Activated T-helper 9 cell treated with anti-CD3 and anti-CD28 coated beads, Interleukin-2, amount 50 U/mL, for 16 hours (primary cell): ENCODE data around the gene LTA4H.

Source experiments
- DNase-seq: peaks from one replicate; pipeline ENCODE4 v3.0.0-alpha.2; 2020; ENCODE audit warnings: low read depth

The LTA4H gene

DNA sequence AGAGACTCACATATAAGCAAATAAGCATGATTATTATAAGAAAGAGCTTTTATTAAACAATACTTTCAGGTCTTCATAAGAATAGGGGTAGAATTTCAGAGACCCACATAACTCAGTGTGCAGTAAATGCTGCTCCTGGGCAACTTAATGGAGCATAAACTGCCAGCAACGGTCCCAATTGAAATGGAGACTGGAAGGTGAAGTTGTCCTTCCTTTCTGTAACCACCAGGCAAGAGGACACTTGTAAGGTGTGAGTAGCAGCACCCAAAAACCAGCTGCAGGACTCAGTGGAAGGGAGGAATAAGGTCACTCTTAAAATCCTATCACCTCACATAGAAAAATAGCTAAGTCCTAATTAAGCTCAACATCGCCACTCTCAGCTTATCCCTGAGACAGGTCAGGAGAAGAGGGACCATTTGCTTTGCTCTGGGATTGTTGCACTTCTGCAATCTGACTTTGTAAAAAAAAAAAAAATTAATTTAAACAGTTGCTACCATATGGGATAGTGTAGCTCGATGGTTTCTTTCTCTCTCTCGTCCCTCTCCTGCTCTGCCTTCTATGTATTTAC is 22.7 kb upstream of the LTA4H start:
- DNase-seq, result no peak

GRCh38 chr12:96056646-96057455 is 21.5 kb upstream of the LTA4H start:
- no peak for DNase-seq

DNA sequence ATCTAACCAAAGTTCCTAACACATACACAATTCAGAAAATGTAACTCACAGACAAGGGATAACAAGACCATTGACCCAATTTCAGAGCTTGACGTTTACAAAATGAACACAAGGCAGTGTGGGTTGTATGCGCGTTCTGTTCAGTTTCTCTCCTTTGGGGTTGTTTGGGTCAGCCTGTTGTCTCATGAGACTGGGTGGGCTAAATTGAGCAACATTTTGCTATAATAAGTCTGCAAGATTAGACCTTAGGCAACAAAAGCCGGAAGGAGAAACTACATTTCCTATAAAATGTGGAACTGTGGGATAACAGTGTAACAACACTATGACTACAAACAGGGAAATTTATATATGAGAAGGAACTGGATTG is 18.8 kb upstream of the LTA4H start:
- no peak for DNase-seq

- DNase-seq, result no peak
Measured at GRCh38 chr12:96053476-96054243, 18.3 kb upstream of the LTA4H start.

DNA sequence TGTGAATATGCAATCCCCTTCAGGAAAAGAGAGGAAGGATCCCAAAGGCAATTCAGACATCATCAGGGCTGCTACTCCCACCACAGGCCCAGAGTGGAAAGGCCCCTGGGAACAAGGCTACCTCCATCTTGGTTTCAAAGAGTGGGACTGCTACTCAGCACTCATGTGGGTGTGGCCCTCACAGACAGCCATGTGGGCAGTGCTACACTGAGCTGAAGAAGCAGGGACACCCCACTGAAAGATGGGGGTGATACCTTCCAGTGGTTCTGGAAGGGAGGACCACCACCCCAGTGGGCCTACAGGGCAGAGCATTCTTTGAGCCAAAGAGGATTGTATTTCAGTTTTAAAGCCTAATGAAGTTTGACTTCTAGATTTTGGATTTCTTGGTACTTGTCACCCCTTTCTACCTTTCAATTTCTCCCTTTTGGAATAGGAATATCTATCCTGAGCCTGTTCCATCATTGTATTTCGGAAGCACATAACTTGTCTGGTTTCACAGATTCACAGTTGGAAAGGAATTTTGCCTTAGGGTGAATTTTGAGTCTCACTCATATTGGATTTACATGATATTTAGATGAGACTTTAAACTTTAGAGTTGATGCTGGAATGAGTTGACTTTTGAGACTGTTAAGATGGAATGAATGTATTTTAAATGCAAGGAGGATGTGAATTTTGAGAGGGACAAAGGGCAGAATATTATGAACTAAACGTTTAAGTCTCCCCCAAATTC is 16.5 kb upstream of the LTA4H start:
- no peak for DNase-seq

DNA sequence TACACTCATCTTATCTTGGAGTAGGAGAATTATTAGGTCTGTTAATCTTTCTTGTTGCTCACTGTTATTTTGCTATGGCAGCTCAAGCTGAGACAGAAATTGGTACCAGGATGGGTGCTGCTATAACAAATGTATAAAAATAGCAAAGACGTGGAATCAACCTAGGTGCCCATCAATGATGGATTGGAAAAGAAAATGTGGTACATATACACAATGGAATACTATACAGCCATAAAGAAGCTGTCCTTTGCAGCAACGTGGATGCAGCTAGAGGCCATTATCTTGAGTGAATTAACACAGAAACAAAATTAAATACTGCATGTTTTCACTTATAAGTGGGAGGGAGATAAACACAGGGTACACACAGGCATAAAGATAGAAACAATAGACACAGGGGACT is 14.8 kb upstream of the LTA4H start:
- no peak for DNase-seq

GRCh38 chr12:96049101-96049500 is 13.7 kb upstream of the LTA4H start:
- no peak for DNase-seq

GRCh38 chr12:96048393-96048969 is 13.1 kb upstream of the LTA4H start:
- no peak for DNase-seq

- DNase-seq, result no peak
Measured at GRCh38 chr12:96047229-96048211, 12.1 kb upstream of the LTA4H start.

DNA sequence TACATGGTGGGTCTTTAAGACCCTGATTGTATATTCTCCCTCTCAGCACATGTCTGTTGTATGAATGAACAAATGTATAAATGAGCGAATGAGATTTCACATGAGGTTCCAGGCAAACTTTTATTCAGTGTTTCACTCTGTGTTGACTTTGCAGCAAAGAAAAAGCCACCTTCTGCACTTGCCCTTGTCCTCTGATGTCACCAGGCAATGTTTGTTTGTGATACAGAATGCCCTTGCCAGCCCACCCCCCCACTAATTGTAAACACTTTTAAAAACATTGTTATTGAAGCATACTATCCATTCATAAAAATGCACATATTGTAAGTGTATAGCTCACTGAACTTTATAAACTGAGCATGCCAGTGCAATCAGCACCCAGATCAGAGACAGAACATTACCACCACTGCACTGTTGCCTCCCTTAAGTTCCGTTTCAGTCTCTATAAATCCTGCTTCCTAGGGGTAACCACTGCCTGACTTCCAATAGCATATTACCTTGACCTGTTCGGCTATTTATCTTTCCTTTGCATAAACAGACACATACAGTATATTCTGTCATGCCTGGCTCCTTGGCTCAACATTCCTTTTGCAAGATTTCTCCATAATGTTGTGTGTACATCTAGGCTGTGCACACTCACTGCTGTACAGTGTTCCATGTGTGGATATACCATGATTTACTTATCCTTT is 11.3 kb upstream of the LTA4H start:
- DNase-seq, result no peak

DNA sequence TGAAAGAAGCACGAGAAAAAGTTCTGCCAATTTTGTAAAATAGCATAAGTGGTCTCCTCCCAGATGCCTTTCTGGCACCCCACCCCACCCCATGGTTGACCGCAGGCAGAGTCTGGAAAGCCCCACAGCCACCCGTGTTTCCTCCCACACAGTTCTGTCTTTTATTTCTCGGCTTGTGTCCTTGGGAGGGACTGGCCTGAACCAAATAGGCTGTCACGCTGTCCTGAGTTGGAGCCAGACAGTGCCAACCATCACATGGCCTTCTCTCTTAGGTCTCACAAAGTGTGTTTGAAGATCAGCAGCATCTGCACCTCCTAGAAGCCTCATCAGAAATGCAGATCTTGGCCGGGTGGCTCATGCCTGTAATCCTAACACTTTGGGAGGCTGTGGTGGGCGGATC is 10.2 kb upstream of the LTA4H start:
- DNase-seq, result no peak

GRCh38 chr12:96044943-96045290 is 9.5 kb upstream of the LTA4H start:
- DNase-seq, result no peak

GRCh38 chr12:96044017-96044942 is 8.9 kb upstream of the LTA4H start:
- no peak for DNase-seq

GRCh38 chr12:96041181-96041580 is 5.8 kb upstream of the LTA4H start:
- no peak for DNase-seq

GRCh38 chr12:96040305-96041133 is 5.1 kb upstream of the LTA4H start:
- no peak for DNase-seq

GRCh38 chr12:96039516-96039915 is 4.1 kb upstream of the LTA4H start:
- DNase-seq, result no peak

GRCh38 chr12:96036765-96037455 is 1.5 kb upstream of the LTA4H start:
- no peak for DNase-seq
